ENCODE measurements around the gene PPP6R3.

The PPP6R3 gene

GRCh38 chr11:68664141-68664540 is 203.6 kb downstream of the PPP6R3 start:
- no peak for DNase-seq (ENCODE audit: low read depth)
- H3K4me3 ChIP-seq (ENCODE audit: low read depth, low read length): no peak overlapping the region
- TF ChIP-seq CTCF (IDR thresholded peaks at IDR 0.05; ENCODE audit: low read depth, low read length): no peak
- no peak for TF ChIP-seq MYC (IDR thresholded peaks at IDR 0.05; ENCODE audit: low read depth, low read length)
- no peak for TF ChIP-seq POLR2A (IDR thresholded peaks at IDR 0.05; ENCODE audit: extremely low read depth, insufficient read length)
- no peak for TF ChIP-seq MAX (IDR thresholded peaks at IDR 0.05; ENCODE audit: low read depth, low read length)

GRCh38 chr11:68664906-68665305 is 204.4 kb downstream of the PPP6R3 start:
- no peak overlapping the region for H3K4me3 ChIP-seq (ENCODE audit: low read depth, low read length)
- TF ChIP-seq CTCF (IDR thresholded peaks at IDR 0.05; ENCODE audit: low read depth, low read length): no peak
- TF ChIP-seq MYC (IDR thresholded peaks at IDR 0.05; ENCODE audit: low read depth, low read length): no peak
- TF ChIP-seq MAX (IDR thresholded peaks at IDR 0.05; ENCODE audit: low read depth, low read length): no peak
- TF ChIP-seq POLR2A (IDR thresholded peaks at IDR 0.05; ENCODE audit: extremely low read depth, insufficient read length): no peak
- no peak for DNase-seq (ENCODE audit: low read depth)
